Activated CD8-positive, alpha-beta memory T cell treated with anti-CD3 and anti-CD28 coated beads, Interleukin-2, amount 50 U/mL, for 48 hours (primary cell): ENCODE measurements around the gene FLNA.
"Not testable (repeated sequence)": the region's sequence is repeated elsewhere in the genome, so short reads cannot be mapped to it uniquely, and the experiment has no call there.

ENCODE experiments used
- DNase-seq: peaks from one replicate; pipeline ENCODE4 v3.0.0-alpha.2; 2020

Gene FLNA

GRCh38 chrX:154303476-154303875, 71.0 kb downstream of the FLNA start:
- DNase-seq, result no peak

GRCh38 chrX:154302998-154303397, 71.4 kb downstream of the FLNA start:
- DNase-seq, result not testable (repeated sequence)

GRCh38 chrX:154300816-154301215, 73.6 kb downstream of the FLNA start:
- no peak for DNase-seq
